GM18907 (cell line): ENCODE data around the gene JPH4.
"Not testable (repeated sequence)": the region's sequence is repeated elsewhere in the genome, so short reads cannot be mapped to it uniquely, and the experiment has no call there.

ENCODE experiments used
- ATAC-seq: cut with Tn5 transposase; IDR thresholded peaks from one replicate; pipeline ENCODE4 v1.9.1; 2021; ENCODE audit warnings: mild to moderate bottlenecking, moderate library complexity; ENCODE audit not compliant: unreplicated experiment

The JPH4 gene

GRCh38 chr14:23550812-23551265, 27.8 kb downstream of the JPH4 start:
- ATAC-seq = no peak

- no peak for ATAC-seq
Measured at GRCh38 chr14:23550131-23550811, 28.3 kb downstream of the JPH4 start.

GRCh38 chr14:23548351-23549318, 30.0 kb downstream of the JPH4 start:
- ATAC-seq = no peak

- ATAC-seq = no peak
Measured at GRCh38 chr14:23547924-23548323, 30.7 kb downstream of the JPH4 start.

GRCh38 chr14:23546450-23547035, 32.0 kb downstream of the JPH4 start:
- ATAC-seq = no peak

- ATAC-seq = no peak
Measured at GRCh38 chr14:23545740-23546365, 32.7 kb downstream of the JPH4 start.

- ATAC-seq = no peak
Measured at GRCh38 chr14:23544511-23545447, 33.8 kb downstream of the JPH4 start.

GRCh38 chr14:23543403-23543802, 35.2 kb downstream of the JPH4 start:
- ATAC-seq = no peak

GRCh38 chr14:23542261-23542660, 36.3 kb downstream of the JPH4 start:
- ATAC-seq = no peak

GRCh38 chr14:23540141-23540469, 38.5 kb downstream of the JPH4 start:
- ATAC-seq = no peak

GRCh38 chr14:23539248-23540140, 39.1 kb downstream of the JPH4 start:
- ATAC-seq = no peak

GRCh38 chr14:23538785-23539184, 39.8 kb downstream of the JPH4 start:
- ATAC-seq = no peak

- no peak for ATAC-seq
Measured at GRCh38 chr14:23538050-23538718, 40.4 kb downstream of the JPH4 start.

GRCh38 chr14:23537351-23538049, 41.1 kb downstream of the JPH4 start:
- no peak for ATAC-seq

GRCh38 chr14:23536906-23537305, 41.7 kb downstream of the JPH4 start:
- ATAC-seq = not testable (repeated sequence)

- no peak for ATAC-seq
Measured at GRCh38 chr14:23536494-23536893, 42.1 kb downstream of the JPH4 start.

GRCh38 chr14:23535943-23536342, 42.6 kb downstream of the JPH4 start:
- no peak for ATAC-seq
